G401.6 (cell line): ENCODE measurements around the gene FAM98C.

Source experiments
- FAIRE-seq: peaks from 2 replicates; lab custom pipeline; 2012; peaks lifted over from hg19 to GRCh38; lab: Jason Lieb, UNC

FAM98C gene

DNA sequence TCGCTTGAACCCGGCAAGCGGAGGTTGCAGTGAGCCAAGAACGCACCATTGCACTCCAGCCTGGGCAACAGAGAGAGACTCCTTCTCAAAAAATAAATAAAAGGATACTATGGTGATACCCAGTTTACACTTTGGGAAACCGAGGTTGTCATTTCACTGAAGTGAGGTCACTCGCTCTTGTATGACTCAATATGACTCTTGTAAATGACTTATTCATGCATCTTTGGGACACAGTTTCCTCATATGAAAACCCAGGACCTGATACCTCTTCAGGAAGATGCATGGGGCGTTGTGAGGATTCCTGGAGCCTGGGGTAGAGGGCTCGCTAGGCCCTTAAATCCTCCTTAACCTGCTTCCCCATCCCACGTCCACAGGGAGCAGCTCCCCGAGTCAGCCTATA is 24.0 kb upstream of the FAM98C start:
- no peak for FAIRE-seq

DNA sequence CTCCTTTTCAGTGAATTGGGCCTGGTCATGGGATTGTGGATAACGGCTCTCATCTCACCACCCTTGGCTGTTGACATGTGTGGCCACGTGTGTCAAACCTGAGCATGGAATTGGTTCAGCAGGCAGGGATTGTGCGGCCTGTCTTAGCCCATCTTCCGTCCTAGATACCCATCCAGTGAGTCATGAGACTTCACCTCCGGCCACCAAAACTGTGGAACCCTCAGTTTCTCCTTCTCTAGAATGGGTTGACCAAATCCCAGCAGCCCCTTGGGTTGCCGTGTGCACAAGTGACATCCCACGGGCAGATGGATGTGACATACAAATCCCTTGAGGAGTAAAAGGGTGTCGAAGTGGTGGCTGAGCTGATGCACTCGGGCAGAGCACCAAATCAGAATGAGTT is 21.8 kb upstream of the FAM98C start:
- no peak for FAIRE-seq

DNA sequence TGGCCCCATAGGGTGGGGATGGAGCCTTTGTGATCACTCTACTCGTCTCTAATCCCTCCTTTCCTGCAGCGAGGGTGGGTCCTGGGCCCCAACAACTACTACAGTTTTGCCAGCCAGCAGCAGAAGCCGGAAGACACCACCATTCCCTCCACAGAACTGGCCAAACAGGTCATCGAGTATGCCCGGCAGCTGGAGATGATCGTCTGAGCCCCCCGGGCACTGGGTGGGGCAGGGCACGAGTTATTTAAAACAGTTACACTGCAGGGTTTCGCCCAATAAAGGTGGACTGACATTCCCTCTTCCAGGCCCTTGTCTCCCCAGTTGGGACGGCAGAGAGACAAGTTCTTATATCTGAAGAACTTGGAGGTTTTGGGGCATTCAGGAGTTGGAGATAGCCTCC is 19.7 kb upstream of the FAM98C start:
- FAIRE-seq, result no peak

DNA sequence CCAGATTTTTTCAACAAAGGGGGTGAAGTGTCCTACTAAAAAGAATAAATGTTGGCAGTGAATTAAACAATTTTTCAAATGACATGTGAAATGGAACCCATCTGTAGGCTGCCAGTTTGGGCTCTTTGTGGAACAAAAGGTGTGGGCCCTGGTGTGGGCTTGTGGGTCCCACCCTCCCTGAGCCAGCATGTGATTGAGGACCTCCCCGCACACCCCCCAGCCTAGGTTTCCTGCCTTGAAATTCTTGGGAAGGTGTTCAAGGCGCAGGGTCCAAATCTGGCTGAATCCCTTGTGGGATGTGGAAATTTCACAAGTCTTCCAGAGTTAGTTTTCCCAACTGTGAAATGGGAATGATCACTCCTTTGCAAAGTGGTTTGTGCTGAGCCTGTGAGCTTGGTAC is 19.1 kb upstream of the FAM98C start:
- FAIRE-seq, result no peak

DNA sequence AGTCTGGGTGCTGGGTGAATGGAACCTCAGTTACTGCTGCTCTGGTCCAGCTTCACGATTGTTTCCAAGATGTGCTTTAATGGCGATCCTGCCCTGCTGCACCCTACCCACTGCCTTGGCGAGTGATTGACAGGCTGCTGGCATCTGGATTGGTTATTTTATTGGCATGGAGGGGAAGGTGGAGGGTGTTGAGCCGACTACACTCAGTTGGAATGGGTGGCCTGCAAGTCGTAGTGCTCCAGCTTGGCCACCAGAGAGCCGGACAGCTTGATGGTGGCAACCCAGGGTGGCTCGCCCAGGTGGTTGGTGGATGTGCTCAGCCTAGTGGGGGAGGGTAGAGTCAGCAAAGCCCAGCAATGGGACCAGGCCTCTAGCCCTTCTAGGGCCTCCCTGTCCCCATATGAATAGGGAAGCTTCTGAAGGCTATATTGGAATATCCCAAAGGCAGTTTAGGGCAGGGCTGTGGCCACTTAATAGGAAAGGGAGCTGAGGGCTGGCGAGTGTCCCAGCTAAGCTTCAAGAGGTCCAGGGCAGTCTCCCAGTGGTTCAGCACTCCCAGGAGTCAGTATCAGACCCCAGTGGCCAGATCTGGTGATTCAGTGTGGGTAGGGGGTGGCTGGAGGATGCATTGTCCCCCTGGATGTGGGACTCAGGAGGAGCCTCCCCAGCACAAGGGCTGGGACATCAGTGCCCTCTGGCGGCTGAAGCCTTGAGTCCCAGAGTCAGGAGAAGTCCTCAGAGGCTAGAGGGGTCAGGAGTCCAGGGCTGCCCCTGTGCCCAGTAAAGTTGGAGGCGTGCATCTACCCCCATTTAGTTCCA is 18.5 kb upstream of the FAM98C start:
- FAIRE-seq, result no peak

DNA sequence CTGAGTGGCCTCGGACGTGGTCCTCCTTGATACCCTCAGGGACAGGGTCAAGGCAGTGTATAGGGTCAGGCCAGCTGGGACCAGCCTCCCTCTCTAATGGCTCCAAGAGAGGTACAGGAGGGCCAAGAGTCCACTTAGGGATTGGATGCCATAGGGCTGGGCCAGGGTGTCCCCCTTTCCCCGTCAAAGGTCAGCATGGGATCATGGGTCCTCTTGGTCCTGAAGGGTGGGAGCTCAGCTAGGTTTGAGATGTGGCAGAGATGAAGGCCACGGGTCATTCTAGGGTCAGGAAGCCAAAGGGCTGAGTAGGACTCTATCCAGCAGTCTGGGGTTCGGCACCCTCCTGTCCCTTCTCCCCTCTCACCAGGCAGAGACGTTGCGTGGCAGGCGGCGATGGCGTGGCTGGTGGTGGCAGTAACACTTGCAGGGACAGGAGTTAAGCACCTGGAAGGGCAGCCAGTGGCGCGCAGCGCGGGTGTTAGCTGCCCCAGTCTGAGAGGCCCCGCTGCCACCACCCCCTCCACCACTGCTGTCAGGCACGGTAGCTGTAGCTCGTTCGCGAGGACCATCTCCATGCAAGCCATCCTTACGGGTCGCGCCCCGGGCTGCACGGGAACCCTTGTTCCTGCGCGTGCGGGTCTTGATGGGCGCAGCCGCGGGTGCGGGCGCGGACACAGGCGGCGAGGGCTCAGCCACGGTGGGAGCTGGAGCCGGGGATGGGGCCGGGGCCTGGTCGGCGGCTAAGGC is 17.7 kb upstream of the FAM98C start:
- no peak for FAIRE-seq

DNA sequence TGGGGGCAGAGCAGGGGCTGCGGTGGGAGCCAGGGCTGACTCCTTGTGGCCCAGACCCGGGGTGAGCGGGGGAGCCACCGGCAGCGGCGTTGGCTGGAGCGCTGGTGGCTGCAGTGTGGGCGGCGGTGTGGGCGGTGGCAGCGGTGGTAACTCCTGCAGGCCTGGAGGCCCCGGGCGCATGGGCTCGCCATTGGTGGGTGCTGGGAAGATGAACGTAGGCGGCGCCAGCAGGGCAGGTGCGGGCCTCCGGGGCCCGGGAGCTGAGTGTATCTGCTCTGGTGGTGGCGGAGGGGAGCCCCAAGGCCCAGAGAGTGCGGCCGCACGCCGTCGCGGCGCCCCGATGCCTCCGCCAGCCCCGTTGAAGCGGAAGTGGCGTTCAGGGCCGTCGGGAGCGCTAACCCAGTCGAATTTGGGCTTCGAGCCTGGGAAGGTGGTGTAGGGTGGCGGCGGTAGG is 17.1 kb upstream of the FAM98C start:
- FAIRE-seq, result no peak

DNA sequence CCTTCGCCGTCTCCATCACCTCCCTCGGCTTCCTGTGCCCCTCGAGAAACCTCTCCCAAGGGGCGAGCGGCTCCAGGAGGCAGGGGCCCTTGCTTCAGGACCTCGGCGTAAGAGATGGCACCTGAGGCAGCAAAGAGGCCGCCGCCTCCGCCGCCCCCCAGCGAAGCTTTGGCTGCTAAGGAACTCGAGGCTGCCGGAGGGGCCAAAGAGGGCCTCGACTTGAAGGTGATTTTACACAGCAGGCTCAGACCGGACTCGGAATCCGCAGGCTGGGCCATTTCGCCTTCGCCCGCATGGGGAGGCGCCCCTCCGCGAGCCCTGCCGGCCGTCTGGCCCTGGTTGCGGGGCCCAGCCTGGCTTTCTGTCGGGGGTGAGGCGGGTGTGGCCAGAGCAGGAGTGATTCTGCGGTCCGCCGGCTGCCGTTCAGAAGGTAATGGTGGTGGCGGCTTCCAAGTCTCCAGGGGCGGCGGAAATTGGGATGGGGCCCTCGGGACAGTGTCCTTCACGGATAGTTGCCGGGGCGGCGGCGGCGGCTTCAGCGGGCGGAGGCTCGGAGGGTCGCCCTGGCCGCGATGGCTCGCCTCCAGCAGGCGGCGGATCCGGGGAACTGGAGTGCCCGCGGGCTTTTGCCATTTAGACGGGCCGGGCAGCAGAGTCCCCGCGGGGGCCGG is 16.5 kb upstream of the FAM98C start:
- no peak for FAIRE-seq

DNA sequence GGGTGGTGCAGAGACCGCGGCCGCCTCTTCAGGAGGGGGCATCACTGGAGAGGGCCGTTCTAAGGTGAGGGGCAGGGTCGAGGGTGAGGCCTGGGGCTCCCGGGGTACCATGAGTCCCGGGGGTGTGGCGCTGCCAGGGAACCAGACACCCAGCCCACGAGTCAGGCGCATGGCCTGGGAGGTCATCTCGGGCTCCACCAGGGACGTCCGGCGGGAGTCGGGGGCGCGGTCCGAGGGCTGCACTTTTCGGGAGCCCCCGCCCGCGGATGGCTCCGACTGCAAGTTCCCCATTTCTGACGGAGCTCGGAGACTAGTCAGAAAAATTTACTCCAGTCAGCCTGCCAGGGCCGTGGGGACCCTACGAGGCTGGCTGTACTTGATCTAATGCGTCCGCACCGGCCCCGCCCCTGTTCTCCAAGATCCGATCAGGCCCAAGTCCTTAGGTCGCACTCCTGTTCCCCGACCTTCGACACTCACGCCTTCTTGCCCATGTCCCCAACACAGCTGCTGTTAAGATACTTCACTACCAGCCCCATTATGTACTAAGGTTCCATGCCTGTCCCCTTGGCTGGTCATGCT is 15.8 kb upstream of the FAM98C start:
- no peak for FAIRE-seq

DNA sequence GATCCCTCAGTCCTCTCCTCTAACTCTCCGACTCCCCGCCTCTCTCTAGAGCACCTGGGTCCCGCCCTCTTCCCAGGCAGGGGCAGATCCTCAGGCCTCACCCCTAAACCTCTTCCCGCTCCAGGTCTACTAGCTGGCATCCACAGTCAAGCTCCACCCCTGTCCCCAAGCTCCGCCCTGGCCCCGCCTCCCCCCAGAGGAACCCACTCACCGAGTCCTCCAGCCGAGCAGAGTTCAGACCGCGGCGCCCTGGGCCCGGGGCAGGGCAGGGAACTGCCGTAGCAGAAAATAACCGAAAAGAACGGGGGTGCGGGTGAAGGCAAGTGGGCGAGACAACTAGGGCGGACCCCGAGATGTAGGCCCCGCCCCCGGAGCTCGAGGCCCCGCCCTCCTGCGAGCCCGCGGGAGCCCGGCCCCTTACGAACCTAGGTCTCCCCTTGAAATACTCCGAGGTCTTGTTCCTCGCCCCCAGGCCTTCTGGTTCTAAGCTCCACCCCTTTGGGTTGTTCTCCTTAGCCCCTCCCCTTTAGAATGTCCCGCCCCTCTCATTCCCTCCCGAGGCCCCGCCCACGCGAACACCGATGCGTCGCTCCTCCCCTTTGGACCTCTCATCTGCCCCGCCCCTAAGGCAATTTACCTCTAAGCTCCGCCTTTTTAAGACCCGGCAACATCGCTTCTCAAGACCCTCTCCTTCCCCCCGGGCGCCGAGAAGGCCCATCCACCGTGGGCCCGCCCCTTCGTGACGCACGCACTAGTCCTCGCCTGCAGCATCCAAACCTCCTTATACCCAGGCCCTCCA is 15.1 kb upstream of the FAM98C start, which contains the start of gene GGN:
TSS of gene GGN (minus strand) at position 485 of the 799 bp plus-strand sequence. CDS start 773 bp downstream, outside the sequence.
- peak; percentile 98 for FAIRE-seq

DNA sequence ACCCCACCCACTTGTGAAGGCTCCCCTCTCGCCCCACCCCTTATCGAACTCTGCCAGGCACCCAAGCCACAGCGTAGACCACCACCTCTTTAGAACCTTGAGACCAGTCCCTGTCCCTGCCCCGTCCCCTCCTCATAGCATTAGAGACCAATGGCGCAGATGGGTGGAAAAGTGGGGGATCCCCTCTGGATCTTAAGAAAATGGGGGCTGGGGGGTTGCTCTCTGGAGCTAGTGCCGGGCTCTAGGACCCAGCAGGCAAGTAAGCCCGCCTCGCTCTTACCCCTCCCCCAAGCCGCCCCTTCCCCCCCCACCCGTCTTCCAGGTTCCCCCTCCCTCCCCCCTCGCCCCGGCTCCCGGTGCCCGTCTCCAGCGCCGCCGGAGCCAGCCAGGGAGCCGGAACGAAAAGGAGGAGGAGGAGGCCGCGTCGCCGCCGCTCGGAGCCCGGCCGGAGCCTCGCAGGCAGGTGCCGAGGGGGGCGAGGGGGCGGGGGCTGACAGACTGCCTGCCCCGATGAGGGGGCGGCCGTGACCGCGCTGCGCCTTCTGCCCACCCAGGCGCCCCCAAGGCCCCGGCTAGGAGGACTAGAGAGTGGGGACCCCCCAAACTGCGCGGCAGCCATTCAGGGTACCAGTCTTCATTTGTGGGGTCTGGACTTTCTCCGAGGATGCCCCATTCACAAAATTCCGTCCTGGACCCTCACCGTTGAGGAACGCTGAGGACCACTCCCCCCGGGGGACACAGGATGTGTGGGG is 14.4 kb upstream of the FAM98C start, which contains the start of gene SPRED3:
TSS of gene SPRED3 (plus strand) at position 349 of the 752 bp plus-strand sequence. CDS start 1,606 bp downstream, outside the sequence.
- no peak for FAIRE-seq

DNA sequence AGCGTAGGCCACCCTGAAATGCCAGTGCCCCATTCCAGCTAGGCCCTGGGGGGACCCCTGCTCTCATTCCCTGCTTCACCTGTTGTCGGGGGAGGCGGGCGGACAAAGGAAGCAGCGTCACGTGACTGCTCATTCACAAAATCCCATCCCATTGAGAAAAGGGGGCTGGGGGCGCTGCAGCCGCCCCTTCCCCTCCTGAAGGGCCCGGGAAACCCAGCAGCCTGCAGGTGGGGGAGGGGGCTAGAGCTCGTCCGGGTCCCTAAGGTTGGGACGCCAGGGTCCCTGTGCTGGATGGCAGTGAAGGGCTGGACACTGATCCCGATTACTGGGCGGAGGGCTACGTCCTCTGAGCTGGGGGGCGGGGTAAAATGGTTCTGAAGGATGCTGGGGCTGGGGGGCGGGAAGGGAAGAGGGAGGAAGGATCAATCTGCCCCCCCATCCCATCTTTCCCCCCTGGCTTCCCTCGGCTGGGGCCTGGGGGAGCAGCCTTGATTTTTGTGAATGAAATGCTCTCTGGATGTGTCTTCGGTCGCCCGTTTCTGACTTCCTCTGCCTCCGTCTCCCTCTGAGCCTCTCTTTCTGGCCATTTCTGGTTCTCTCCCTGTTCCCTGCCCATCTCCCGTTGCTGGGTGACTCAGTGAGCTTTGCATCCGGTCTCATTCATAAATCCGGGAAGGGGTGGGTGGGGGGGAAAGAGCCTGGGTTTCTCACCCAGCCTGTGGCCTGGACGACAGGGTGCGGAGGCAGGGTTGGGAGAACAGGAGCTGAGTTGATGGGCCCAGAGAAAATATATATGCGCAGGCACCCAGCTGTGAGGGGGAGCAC is 13.6 kb upstream of the FAM98C start:
- FAIRE-seq, result no peak

DNA sequence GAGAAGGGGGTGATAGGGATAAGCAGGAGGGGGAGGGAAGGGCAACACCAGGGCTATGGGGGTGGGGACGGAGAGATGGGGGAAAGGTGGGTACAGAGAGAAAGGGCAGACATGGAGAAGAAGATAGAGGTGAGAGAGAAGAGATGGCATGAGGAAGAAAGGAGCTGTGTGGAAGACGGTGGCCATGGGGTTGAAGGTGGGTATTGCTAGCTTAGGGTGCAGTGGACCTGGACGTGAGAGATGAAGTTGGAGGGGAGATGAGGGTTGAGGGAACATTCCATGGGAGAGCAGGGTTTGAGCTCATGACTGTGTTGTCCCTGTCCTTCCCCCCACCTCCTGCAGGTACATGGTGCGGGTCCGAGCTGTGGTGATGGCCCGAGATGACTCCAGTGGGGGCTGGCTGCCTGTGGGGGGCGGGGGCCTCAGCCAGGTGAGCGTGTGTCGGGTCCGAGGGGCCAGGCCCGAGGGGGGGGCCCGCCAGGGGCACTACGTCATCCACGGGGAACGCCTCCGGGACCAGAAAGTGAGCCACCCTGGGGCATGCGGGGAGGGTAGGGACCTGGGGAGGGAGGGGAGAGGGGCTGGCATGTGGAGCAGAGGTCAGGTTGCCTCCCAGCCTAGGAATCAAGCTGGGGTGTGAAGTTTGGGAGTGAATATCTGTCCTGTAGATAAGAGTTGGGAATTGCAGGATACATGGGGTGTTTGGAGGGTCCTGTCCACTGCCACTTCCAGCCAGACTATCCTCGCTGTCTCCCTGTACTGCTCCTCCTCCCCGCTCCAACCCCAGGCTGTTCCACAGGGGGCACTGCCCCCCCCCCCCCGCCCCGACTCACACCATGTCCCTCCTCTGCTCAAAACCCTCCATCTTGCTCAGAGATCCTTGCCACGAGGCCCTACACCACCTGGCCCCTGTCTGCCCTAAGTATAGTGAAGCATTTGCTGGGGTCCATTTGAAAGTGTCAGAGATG is 12.7 kb upstream of the FAM98C start:
- FAIRE-seq, result no peak

DNA sequence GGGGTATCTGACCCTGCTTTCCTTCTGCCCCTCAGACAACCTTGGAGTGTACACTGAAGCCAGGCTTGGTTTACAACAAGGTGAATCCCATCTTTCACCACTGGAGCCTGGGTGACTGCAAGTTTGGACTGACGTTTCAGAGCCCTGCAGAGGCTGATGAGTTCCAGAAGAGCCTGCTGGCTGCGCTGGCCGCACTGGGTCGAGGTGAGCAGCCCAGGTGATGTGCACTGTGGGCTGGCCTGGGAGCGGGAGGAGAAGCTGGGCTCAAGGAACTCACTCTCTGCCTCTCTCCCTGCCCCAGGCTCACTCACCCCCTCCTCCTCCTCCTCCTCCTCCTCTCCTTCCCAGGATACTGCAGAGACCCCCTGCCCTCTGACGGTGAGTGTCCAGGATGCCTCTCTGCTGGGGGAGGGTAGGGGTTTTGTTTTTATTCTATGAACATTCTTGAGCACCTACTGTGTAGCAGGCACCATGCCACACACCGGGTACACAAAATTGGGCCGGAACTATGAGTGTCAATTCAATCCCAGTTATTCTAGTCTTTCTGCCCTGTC is 10.9 kb upstream of the FAM98C start:
- no peak for FAIRE-seq

DNA sequence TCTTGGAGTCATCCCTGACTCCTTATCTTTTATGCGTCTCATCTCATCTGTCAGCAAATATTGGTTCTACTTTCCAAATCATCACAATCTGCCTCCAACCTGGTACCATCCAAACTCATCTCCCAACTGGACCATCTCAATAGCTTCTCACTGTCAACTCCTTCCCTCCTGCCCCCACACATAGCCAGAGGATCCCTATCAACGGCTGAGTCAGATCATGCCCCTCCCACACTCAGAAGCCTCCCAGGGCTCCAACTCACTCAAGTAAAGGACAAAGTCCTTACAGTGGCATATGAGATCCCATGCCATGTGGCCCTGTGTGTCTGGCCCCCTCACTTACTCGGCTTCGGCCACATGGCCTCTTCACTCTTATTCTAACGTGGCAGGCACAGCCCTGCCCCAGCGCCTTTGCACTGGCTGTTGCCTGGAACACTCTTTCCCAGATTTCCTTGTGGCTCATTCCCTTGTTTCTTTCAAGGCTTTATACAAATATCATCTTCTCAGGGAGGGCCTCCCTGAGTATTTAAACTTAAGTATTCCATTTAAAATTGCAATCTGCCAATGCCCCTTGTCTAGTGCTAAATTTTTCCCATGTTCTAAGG is 10.1 kb upstream of the FAM98C start:
- FAIRE-seq, result no peak

DNA sequence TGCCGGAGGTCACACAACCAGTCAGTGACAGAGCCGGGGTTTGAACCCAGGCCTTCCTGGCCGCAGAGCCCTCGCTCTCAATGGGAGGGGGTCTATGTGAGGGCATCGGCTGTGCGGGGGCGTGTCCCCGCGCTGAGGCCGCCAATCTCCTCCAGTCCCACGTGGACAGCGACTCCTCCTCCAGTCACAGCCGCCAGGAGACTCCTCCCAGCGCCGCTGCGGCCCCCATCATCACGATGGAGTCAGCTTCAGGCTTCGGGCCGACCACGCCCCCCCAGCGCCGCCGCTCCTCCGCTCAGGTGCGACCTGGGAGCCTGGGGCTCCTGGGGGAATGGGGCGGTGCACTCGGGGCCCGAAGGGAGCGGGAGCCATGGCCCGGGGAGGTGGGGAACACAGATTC is 8.4 kb upstream of the FAM98C start:
- FAIRE-seq, result no peak

DNA sequence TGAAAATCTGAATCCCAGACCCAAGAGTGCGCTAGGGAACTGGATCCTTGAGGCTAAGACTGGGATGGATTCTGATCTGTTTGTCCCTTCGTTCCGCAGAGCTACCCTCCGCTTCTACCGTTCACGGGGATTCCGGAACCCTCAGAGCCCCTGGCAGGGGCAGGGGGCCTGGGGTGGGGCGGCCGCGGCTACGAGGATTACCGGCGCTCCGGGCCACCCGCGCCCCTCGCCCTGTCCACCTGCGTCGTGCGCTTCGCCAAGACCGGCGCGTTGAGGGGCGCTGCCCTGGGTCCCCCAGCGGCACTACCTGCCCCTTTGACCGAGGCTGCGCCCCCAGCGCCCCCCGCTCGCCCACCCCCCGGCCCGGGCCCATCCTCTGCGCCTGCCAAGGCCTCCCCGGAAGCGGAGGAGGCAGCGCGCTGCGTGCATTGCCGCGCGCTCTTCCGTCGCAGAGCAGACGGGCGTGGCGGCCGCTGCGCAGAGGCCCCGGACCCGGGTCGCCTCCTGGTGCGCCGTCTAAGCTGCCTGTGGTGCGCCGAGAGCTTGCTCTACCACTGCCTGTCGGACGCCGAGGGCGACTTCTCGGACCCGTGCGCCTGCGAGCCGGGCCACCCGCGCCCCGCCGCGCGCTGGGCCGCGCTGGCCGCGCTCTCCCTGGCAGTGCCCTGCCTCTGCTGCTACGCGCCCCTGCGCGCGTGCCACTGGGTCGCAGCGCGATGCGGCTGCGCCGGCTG is 7.3 kb upstream of the FAM98C start:
- no peak for FAIRE-seq
